Fibroblast of skin of back (primary cell): ENCODE measurements around the gene PHGDH.
A peak's percentile ranks its signal among the peaks of the same experiment; 100 is the strongest.
"Not testable (repeated sequence)": the region's sequence is repeated elsewhere in the genome, so short reads cannot be mapped to it uniquely, and the experiment has no call there.

ENCODE experiments used
- DNase-seq: peaks from one replicate; pipeline ENCODE4 v3.0.0-alpha.2; 2013

PHGDH gene

DNA sequence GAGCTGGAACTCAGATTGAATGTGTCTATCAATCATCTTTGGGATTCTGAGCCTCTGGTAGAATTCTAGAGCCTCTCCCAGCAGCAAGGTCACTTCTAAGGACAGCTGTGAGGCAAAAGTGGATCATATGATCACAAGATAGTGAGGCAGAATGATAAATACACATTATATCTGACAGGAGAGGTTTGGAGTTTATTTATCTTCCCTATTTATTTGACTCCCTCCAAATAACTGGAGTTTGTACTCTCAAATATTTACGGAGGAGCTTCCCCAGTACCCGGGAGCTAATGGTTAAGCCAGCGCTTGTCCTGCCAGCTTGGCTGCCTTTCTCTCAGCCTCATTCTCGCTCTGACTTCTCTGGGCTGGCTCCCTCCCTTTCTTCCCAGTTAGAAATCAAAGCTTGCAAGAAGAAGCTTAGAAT lies 54.6 kb downstream of the PHGDH start:
- DNase-seq, result no peak

DNA sequence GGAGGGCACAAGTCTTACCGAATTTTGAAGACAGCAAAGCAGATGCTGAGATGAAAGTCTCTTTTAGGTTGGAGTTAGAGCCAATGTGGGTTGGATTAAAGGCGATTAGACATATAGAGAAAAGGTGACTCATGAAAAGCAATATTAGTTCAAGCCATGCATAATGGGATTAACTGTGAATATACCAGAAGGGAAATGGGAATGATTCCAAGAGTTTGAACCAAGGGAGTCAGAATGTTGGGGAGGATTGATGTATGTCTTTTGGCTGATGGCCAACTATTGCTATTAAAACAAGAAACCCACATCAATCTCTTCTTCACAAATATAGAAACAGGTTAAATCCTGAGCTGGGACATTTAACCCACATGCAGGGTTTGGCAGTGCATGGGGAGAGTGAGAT lies 55.8 kb downstream of the PHGDH start:
- peak; percentile 14 for DNase-seq

DNA sequence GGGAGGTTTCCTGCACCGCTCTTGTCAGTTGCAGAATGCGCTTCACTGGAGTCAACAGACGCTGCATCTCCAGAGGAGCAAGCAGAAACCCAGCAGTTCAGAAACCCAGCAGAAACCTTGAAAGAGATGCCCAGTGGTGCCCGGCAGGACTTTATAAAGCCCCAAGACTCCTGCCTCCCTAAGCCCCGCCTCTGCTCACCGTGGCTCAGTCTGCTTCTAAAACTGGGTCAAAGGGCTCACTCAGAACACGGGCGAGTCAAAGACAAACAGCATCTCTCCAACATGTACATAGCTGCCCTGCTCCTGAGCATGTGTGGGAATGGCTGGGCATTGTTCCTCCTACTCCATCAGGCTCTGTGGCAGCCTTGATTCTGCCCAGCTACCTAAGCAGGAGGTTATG lies 57.0 kb downstream of the PHGDH start, which contains the start of gene HMGCS2:
Gene HMGCS2 (minus strand): TSS at position 128 of the 400 bp plus-strand sequence. CDS start 61 bp downstream, at position 67.
- no peak for DNase-seq

DNA sequence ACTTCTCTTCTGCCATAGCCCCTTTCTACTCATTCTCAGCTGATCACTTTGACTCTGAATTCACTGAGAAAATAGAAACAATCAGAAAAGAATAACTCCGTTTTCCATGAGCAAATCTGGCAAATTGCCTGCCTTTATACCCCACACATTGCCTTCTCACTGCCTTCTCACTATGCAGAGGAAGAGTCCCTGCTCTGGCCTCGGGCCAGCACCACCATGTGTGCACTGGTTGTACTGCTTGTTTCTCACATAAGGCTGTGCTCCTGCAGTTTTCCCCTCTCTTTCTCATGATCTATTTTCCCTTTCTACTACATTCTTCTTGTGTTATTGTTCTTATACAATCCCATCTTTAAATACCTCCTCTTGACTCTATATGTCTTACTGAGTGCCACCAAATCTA lies 59.3 kb downstream of the PHGDH start:
- DNase-seq, result peak; percentile 16

DNA sequence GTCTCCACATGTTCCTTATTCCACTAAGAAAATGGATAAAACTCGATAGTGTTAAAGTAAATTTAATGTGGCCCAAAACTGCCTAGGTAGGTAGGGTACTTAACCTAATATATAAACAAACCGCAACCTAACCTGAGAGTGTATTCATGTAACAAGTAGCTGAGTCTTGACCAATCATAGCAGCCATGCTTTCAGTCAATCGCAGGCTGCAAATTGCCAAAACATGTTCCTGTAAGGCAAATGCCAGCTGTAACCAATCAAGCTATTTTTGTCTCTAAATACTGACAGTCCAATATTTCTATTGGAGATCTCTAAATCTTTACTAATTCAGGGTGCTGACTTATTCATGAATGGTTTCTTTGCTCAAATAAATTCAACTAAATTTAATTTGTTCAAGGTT lies 60.0 kb downstream of the PHGDH start:
- DNase-seq, result no peak

DNA sequence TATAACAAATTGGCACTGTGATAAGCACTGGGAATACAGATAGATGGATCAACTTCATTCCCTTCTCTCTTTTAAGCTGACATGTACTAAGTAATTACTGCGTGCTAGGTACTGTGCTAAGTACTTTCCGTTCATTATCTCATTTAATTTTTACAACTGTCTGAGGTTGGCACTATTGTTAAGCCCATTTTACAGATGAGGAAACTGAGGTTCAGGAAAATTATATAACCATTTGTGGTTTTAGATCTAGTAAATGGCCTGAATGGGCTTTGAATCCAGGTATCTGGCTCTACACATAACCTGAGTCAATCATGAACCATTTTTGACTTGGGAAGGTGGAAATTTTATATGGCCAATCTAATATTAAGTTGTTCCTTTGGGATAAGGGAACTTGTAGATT lies 60.6 kb downstream of the PHGDH start:
- DNase-seq, result no peak

DNA sequence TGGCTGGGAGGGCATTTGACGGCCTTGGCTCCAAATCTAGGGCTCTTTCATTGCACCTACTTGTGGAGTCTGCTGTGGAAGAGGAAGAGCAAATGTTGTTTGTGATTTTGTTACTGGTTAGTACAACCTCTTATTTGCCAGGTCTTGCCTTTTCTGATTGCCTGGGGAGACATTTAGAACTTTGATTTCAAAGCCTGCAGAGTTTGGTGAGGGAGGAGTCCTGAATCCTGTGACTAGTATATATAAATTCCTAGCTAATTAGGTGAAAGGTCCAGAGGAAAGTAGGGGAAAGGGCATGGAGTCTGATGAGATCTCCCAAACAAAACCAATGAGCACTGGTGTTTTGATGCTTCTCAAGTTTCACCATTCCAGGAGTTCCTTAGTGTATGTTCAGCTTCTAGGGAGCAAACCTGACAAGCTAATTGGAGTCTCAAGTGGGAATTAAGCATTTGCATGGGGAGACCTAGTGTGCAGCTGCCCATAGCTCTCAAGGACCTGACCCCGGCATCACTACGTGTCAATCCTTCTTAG lies 62.0 kb downstream of the PHGDH start:
- peak; percentile 35 for DNase-seq

DNA sequence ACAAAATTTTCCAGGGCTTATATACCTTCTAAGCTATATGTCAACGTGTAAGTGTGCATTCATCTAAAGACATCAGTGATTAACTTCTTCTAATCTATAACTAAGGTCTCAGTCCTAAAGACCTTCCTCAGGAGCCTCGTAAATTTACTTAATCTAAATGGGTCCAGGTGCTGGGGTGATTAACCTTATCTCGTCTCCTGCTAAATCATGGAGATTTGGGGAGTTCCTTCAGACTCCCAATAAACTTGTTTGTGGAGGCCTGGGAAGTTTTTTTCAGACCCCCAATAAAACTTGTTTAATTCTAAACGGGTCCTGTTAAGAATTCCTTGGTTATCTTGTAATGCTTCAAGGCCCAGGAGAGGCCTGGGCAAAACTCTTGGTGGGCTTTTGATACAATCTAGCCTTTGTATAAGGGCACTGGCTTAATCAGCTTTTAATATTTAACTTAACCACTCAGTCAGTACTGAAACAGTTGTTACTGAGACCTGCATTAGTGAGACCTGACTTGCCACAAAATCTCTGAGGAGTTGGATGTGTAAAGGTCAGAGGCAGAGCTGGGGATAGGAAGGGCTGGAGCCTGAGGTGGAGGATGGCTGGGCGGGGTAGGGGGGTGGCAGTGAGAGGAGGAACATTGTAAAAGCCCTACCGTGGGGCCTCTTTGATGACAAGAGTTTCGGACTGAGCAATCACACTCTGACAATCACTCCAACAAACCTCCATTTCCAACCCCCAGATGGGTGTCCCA lies 63.2 kb downstream of the PHGDH start:
- no peak for DNase-seq

DNA sequence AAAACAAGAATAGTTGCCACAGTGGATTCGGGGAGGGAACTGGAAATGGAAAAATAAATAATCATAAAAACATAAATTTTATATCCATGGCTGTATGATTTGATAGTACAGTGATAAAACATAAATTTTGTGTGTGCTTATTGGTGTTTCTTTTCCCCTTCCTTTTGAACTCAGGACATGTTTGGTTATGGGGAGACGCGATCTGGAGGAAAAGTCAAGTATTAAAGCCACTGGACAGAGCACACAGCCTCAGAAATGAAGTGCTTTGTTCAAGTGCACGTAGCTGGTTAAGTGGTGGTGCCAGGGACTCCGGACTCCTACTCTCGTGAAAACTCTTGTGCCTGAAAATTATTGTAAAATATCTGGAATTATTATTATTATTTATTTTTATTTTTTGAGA lies 66.6 kb downstream of the PHGDH start:
- no peak for DNase-seq

DNA sequence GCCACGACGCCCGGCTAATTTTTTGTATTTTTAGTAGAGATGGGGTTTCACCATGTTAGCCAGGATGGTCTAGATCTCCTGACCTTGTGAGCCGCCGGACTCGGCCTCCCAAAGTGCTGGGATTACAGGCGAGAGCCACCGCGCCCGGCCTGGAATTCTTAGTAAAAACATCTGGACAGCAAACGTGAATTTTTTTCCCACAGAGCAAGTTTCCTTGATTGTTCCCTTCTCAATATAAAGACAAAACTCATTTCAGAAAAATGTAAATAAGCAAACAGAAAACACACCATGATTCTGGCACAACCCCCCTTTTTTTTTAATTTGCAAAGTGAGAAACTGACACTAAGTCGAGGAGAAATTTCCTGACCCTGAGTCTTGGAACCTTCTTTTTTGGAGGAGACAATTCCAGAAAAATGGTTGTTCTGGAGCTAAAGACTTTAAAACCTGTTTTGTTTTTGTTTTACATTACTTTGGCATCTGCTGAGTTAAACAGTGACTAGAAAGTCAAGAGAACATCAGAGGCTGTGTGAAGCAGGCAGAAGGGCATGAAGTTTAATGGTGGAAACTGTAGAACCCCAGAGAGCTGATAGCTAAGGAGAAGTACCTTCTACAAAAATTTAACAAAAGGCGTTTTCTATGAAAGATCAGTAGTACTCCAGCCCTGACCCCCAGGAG lies 67.3 kb downstream of the PHGDH start:
- no peak for DNase-seq

DNA sequence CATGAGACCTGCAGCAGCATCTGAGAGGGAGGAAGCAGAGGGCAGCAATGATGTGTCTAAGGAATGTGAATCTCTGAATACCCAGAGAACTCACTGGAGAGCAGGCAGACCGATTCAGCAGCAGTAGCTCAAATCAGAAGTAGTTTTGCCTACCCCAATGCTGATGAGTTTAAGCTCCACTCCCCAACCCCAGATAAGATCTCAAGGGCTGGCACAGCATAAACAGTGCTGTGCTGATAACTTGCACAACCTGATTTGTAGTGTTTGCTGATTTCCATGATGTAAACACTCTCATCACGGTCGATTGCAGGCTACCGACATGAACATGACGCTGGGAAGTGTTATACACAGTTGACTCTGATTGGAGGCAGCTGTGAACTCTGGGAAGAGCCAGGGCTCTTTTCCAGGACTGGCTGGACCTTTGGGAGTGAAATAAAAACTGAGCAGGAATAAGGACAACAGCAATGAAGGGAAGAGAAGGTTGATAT lies 68.2 kb downstream of the PHGDH start:
- DNase-seq, result peak; percentile 15

DNA sequence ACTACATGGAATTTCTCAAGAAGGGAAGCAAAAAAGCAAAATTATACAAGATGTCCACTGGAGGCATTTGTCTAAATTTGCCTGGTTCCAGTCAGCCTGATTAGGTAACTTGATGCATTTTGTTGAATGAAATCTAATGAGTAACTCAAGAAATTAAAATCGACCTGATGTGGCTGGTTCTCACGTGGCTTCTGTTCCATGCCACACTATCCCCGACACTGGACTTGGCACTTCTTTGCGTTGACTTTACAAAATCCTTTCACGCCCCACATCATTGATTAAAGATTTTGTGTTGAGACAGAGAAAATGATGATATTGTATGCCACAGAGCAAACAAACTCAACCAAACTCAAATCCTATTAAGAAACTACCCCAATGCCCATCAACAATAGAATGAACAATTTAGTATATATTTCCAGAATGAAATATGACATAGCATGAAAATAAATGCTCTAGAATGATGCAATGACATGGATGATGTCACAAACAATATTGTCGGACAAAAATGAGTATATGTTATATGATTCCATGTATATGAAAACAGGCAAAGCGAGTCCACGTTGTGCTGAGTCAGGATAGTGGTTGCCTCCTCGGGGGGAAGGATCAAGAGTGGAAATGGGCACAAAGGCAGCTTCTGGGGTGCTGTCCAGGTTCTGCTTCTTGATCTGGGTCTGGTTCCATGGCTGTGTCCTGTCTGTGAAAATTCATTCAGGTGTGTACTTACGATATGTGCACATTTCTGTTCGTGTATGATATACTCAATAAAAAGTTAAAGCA lies 69.9 kb downstream of the PHGDH start:
- no peak for DNase-seq

DNA sequence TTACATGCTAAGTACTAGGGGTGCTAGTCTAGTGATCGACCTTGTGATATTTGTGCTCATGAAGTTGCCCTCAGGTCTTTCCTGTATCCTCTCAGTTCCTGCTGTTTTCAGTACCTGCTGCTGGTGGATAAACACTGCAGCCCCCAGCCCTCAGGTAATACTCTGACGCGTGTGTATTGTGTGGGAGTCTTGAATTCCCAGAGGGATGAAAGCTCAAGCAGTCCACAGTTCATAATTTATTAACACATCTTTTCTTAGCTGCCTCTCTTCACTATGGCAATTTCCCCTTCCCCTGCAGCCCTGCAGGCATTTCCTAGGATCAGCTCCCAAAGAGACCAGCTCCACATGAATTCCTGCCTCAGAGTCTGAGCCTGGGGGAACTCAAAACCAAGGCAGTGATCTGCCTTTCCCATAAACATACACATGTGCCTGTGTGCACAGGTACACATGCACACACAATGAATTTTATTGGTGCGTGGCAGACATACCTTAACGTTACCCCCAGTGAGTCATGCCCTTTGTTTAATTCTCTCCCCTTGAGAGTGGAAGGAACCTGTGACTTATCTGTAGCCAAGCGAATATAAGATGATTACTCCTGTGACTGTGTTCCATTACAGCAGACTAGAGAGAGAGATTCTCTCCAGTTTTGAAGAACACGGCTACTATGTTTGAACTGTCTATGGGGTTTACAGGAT lies 71.0 kb downstream of the PHGDH start:
- no peak for DNase-seq

DNA sequence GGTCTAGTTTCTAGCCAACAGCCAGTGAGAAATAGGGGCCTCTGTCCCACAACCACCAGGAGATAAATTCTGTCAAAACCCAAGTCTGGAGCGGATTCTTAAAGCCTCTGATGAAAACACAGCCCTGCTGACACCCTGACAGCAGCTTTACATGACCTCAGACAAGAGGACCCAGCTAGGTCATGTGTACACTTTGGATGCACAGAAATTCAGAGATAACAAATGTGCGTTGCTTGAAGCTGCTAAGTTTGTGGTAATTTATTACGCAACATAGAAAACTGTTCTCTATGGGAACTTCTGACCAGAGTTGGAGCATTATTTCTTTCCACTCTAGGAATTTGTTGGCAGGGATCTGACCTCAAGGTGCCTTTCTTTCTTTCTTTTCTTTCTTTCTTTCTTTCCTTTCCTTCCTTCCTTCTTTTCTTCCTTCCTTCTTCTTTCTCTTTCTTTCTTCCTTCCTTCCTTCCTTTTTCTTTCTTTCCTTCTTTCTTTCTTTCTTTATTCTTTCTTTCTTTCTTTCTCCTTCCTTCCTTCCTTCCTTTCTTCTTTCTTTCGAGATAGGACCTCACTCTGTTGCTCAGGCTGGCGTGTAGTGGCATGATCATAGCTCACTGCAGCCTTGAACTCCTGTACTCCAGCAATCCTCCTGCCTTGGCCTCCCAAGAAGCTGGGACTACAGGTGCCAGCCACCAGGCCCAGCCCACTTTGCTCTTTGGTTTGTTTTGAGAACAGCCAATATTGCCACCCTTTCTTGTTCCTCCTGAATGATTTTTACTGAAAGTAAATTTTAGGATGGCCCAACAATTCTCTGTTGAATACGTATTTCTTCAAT lies 71.8 kb downstream of the PHGDH start:
- no peak for DNase-seq

DNA sequence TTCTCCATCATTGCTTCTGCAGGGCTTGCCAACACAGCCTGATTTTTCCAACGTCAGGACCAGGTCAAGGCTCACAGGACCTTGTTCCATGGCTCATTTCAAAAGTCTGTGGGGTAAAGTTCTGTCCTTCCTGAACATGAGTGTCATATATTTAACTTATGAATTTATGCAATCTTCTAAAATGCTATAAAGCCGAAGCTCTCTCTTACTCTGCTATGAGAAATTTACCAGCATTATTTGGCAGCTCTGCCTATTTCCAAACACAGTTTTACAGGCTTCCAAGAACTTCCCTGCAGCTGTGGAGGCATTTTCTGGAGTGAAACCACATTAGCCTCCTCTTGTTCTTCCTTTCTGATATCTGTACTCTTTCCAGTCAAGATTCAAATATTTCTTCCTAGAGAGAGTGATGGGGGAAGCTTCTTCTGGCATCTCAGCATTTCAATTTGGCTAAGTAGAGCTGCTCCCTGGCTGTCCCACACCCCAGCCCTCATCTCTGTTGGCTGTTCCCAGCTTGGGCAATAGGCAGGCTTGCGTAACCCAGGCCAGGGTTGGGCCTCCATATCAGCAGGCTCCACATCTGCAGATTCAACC lies 72.6 kb downstream of the PHGDH start:
- no peak for DNase-seq

DNA sequence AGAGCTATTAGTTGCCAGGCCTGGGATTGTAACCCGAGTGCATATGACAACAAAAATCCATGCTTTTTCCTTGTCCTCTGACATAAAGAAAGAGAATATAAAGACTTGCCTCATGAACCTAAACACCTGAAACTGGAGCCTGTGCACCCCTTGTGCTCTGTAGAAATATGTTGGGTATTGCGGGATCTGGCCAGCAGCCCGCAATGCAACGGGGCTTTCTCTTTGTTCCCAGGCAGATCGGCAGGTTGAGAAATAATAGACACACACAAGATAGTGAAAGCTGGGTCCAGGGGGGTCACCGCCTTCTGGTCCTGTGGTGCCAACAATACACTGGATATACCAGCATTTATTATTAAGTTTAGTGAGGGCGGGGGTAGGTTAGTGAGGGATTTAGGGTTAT lies 74.3 kb downstream of the PHGDH start:
- not testable (repeated sequence) for DNase-seq

DNA sequence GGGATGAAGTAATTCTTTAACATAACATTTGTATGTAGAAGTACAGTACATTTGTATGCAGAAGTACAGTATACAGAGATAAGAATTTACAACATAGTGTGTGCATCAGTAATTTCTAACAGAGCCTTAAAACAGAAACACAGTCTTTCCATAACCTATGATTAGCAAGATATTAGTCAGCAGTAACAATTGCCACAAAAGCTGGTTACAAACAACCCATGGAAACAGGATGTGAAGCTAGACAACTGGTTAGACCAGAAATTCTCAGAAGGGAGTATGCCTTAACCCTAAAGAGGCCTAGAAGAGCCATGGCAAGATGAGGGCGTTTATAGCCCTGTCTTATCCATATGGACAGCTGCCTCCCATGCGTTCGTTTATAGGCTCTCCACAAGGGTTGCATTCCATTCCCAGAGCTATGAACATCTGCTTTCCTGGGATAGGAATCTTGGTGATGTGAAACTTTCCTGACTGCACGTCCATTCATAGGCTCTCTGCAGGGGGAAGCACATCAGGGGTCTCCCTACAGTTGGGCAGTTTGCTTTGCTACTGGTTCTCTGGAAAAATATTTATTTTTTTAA lies 74.8 kb downstream of the PHGDH start:
- DNase-seq, result not testable (repeated sequence)

DNA sequence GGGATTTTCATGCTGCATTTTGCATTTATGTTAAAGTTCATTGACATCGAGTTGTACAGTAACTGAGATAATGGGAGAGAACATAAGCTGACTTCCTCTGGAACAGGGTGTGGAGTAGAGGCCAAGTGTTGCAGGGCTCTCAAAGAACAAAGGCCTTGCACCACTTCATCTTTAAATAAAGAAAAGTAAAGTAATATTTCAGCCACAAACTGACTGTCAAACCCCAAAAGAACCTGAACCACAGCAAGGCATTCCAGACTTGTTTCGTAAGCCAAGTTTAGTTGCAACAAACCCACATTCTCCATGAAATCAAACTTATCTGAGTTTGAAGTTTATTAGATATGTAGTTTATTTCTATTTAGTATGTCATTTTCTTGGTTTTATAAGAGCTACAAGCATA lies 76.0 kb downstream of the PHGDH start:
- DNase-seq, result no peak

DNA sequence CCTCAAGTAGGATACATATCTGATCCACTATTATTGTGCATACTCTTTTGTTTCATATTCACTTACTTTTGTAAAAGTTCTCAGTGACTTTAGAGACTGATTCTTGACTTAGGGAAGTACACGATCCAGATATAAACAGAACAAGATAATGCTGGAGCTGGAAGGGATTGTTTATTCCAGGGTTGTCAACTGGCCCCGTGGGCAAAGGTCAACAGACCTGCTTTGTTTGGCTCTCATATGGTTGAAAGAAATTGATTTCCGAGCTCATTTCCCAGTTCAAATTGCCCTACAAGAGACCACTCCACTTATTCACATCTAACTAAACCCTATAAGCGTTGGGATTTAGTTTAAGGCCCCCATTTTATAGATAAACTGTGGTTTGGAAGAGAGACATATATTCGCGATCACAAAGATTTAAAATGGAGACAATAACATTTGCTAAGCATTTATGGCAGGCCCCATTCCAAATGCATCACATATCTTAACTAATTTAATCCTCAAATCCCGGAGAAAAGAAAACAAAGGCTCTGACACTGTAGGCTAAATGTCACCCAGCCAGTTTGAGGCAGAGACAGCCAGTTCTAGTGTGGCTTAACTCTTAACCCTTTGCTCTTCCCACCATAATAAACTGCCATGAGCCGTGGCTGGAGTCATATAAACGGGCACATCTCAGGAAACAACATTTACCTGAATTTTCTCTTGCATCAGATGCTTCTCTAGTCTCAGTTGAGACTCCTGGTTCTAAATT lies 78.9 kb downstream of the PHGDH start:
- DNase-seq, result no peak

DNA sequence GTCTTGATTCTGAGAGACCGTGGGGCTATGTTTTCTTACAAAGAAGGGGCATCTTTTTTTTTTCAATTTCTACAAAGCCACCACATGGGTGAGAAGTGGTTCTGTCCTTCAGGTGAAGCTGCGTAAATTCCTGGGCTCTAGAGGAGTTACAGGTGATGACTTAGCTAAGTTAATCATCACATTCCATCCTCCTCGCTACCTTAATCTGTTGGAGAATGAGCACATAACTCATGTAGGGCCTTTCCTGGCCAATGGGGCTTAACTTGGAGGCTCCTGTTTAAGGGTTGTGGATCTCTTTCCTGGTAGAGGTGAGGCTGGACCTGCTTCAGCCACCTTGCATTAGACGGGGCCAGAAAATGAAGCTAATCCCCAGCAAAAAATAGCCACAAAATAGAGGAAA lies 79.6 kb downstream of the PHGDH start:
- no peak for DNase-seq
